ENCODE results near the gene GLCE.

The GLCE gene
- total RNA-seq, result 9.0 to 13.4 reads per million in 2 experiments

DNA sequence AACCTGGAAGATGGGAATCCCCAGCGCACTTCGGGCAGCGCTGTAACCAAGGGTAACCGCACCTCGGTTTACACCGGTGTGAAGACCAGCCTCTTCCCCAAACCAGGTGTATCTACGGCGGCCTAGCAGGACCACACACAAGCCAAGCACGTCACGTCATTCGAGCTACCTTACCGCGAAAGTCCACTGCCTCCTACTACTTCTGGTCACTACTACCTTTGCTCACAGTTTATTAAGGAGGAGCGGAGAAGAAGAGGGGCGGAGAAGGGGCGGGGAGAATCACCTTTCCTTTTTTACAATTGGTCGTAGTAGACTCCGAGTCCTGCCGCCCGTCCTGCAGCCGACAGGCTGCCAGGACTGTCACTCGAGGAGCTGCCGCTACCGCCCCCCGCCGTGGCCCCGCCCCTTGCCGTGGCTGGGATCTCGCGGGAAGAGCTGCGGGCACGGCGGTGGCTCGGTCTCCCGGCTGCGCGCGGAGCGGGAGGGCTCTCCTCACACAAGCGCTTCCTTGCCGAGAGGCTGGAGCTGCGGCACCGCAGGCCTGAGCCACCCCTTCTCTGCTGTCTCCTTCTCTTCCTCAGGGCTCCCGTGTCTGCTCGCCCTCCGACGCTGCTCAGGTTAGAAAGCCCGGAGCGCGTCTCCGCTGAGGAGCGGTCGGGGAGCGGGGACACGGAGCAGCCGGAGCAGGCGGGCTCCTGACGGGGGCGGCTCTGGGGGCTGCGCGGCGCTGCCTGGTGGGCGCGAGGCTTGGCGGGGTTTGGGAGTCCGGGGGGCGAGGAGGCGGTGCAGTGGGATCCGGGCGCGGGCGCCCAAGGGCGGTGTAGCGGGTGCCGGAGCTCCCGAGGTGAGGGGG lies at the start of gene GLCE:
Gene GLCE (plus strand): TSS at position 495 of the 853 bp plus-strand sequence. CDS start 95,172 bp downstream, outside the sequence.
- peak; percentile 89 for DNase-seq (ENCODE audit: low read depth)

GRCh38 chr15:69114331-69114928 lies 46.0 kb upstream of the GLCE start:
- no peak for DNase-seq (ENCODE audit: low read depth)

DNA sequence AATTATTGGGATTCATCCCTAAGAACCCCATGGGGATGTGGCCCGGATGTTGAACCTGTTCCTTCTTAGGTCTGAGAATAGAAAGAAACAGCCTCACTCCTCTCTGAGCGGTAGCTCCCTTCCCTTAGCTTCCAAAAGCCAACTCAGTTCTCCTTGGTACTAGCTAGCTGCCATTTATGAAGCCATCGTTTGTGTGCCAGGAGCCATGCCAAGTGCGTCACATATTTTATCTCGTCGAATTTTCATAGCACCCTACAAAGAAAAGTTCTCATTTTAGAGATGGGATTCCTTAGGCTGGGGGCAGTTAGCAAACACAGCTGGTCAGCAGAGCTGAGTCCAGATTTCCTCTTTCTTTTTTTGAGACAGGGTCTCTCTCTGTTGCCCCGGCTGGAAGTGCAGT lies 45.4 kb upstream of the GLCE start:
- DNase-seq (ENCODE audit: low read depth), result no peak

GRCh38 chr15:69116391-69116790 lies 44.0 kb upstream of the GLCE start:
- DNase-seq (ENCODE audit: low read depth), result no peak

DNA sequence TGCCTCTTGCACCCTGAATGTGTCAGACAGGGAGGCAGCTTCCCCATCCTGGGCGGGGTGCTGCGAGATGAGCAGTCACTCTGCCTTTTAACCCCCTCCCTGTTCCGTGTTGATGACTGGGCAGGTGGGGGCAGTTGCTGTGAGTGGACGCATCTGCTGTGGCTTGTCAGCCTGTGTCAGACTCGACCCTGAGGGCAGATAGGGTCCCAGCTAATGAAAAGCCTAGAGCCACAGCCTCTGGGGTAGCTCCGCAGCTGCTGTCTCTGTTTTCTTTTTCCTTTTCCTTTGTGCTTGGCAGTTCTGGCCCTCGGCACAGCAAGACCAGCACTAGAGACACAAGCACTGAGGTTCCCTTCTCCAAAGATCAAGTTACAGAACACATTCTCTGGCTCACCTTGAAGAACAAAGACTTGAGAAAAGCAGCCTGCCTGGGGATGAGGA lies 43.0 kb upstream of the GLCE start:
- no peak for DNase-seq (ENCODE audit: low read depth)

GRCh38 chr15:69118089-69118488 lies 42.3 kb upstream of the GLCE start:
- DNase-seq (ENCODE audit: low read depth), result no peak

DNA sequence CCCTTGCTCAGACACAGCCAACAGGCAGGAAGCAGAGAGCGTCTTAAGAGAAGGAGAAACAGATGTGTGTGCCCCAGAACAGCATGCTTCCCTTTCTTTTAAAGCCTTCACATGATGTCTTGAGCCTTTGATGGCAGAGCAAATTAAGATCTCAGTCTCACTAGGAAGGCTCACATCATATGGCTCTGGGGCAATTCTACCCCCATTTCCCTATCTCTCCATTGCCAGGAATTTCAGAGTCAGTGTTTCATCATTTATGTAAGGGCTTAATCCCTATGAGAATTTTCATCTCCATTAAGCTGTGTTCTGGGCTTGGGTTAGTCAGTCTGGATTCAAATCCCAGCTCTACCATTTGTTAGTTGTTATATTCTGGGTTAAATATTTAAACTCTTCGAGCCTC lies 41.4 kb upstream of the GLCE start:
- no peak for DNase-seq (ENCODE audit: low read depth)

DNA sequence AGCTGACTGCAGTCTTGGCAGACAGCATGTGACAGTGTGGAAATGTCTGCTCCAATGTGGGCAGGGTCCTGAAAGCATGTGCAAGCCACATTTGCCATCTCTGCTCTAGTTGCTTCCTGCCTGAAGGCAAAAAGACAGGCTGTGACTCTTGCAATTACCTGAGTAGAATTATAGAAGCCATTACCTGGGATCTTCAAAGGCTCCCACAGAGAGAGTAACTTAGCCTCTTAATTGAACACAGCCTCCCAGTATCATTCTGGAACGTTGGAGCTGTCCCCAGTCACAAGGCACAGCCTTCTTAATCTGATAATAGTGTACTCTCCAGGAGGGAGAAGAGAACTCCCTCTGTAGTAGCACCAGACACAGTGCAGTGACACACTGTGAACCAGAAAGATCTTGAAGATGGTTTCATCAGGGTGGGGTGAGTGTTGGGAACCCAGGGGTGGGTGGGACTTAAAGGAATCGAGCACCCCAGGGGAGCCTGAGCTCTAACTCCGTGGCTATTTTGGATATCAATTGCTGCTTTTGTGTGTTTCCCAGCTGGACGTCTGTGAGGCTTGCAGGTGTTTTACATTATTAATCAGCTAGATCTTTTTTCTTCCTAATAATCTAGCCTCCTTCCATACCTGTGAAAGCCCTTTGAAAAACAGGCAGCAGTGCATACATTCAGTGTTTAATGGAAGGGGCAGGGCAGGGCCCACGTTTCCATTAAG lies 40.6 kb upstream of the GLCE start:
- DNase-seq (ENCODE audit: low read depth), result no peak

- no peak for DNase-seq (ENCODE audit: low read depth)
These were observed 39.7 kb upstream of the GLCE start for GRCh38 chr15:69120732-69121131.

- DNase-seq (ENCODE audit: low read depth), result no peak
These were observed 39.1 kb upstream of the GLCE start for GRCh38 chr15:69121198-69121828.

DNA sequence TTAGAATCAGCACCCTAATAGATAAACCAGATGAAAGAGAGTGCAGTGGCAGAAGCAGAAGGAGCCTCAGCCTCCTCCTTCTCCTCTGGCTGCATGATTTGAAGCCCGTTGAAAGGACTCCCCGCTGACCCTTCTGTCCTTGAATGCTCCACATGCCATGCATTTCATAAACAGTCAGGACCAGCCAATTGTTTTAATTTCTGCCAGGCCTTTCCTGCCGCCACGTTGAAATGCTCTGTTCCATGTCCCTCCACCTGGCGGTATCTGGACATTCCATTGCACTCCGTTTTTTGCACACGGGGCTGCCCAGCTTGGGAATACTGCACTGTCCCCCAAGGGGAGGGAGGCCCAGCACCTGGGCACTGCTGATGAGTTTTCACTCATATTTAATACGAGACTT lies 35.2 kb upstream of the GLCE start:
- no peak for DNase-seq (ENCODE audit: low read depth)

DNA sequence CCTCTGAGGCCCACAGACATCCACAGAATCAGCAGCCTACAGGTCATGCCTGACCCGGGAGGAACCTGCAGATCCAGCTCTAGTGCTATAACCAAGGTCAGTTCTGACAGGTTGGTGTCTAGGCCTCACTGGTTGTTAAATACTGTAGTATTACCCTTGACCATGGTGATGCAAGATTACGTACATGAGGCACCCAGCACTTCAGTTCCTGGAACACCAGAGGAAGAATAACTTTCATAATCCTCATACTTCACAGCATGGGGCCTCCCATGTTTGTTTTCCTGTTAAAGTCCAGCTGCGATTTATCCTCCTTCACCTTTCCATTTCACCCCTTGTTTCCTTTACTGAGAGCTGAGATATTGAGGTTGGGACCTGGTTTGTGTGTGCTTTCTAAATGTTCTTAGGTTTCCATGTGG lies 34.4 kb upstream of the GLCE start:
- no peak for DNase-seq (ENCODE audit: low read depth)

- DNase-seq (ENCODE audit: low read depth), result no peak
These were observed 33.1 kb upstream of the GLCE start for GRCh38 chr15:69127306-69127705.

DNA sequence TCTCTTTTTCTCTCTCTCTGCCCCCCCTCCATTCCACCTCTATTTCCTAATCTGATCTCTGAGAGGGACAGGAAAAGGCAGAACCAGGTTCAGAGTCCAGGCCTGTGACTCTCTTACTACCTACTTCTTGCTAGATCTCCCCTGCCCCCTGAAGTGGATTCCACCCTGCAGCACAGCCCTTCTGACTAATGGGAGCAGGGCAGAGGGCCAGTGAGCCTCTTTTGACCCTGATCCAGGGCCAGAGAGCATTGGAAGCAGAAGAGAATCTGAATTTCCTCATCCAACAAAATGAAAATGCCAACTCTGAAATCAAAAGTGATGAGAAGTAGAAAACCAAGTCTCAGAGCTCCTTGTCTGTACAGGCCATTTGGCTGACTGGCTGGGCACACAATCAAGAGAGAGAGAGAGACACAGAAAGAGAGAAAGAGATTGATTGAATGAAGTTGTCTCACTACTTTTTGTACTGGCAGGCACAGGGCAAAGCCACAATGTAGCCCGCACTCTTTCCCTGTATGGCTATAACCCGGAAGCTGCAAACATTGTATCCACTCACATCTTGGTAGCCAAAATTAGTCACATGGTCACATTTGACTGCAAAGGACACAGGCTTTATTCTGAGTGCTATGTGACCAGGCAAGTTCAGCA lies 31.6 kb upstream of the GLCE start:
- DNase-seq (ENCODE audit: low read depth), result no peak

GRCh38 chr15:69131362-69132220 lies 28.8 kb upstream of the GLCE start:
- DNase-seq (ENCODE audit: low read depth), result no peak

DNA sequence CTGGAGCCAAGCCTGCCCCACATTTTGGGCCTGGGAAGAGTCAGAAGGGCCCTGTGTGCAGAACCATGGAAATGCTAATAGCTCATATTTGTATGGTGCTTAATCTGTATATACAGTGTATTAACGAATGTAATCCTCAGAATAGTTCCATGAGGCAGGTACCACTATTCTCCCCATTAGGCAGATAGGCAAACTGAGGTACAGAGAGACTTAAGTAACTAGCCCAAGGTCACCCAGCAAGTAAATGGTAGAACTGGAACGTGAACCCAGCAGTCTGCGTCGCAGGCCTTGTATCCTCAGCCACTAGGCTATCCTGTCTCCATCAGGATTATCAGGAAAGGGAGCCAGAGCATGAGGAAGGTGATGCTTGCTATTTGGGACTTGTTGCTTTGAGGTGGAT lies 28.0 kb upstream of the GLCE start:
- DNase-seq (ENCODE audit: low read depth), result no peak

- DNase-seq (ENCODE audit: low read depth), result no peak
These were observed 27.2 kb upstream of the GLCE start for GRCh38 chr15:69132977-69133861.

GRCh38 chr15:69133862-69134519 lies 26.4 kb upstream of the GLCE start:
- DNase-seq (ENCODE audit: low read depth), result no peak

DNA sequence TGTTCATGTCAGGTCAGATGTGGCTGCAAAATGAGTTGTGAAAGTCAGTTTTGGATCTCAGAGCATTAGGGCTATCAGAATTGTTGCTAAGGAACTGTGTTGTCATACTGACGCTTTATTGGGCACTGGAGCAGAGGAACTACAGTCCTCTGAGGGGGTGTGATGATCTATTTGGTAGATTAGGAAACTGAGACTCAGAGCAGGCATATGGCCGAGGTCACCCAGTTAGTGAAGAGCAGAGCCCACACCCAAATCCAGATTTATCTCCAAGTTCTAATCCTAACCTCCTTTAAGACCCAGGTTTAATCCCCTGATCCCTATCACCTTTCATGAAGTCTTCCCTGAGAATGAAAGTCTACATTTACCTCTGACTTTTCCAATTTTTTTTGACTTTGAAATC lies 25.6 kb upstream of the GLCE start:
- no peak for DNase-seq (ENCODE audit: low read depth)

Data from T follicular helper cell (primary cell).